Stimulated activated CD8-positive, alpha-beta memory T cell treated with anti-CD3 and anti-CD28 coated beads, Interleukin-4, amount 100 ng/mL, for 4 hours (primary cell): ENCODE measurements around the gene ZNF629.

Experiments
- DNase-seq, 2 donors: peaks; one replicate each; pipeline ENCODE4 v3.0.0-alpha.2; 2020; ENCODE audit warnings: low read depth in 2 of 2, low spot score in 1 of 2

The ZNF629 gene

GRCh38 chr16:30748634-30749445, 38.2 kb downstream of the ZNF629 start:
- no peak for DNase-seq

DNA sequence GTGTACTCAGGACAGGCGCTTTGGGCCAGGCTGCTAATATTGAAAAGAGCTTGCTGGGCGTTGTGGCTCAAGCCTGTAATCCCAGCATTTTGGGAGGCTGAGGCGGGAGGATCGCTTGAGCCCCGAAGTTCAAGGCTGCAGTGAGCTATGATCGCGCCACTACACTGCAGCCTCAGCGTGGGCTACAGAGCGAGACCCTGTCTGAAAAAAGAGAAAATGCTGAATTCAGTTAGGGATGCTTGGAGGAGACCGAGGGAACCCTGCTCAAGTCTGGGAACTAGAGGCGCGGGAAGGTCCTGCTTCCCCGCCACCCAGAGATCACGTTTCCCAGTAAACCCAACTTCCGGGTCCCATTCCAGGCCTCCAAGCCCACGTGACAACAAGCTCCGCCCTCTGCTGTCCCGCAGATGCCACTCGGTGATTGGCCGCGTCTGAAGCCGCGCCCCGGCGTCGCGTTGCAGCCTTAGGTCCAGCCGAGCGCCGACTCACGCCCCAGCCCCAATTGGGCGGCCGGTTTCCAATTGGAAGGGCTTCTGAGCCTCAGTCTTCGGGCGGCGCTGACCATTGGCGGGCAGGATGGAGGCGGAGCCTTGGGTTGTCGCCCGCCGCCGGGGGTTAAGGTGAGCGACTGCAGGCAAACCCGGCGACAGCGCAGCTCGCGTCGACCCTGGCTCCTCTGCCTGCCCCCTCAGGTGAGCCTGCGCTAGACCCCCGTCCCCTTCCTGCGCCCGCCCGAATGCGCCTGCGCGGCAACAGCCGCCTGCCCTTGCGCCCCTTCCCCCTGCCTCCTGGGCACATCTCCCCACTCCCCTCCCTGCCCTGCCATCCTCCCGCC, 39.0 kb downstream of the ZNF629 start, which contains the start of gene PHKG2:
Gene PHKG2 (plus strand): TSS at position 627 of the 835 bp plus-strand sequence. CDS start 396 bp downstream, outside the sequence.
- peak; percentile 76 to 88 for DNase-seq

DNA sequence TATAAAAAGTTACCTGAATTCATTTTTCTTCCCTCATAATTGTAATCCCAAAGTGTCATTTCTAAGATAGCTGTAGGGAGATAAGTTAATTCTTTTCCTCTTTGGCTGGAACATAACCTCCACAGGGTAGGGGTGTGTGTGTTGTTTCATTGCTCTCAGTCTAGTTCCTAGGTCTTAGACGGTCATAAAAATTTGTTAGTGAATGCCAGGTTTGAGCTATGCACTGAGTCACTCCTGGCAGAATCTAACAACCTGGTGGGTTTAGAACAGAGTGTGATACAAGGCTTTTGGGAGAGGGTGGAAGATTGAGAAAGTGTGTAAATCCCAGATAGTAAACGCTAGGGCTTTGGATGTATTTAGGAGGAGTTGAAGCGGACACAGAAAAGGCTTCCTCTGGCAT, 39.7 kb downstream of the ZNF629 start:
- no peak for DNase-seq

DNA sequence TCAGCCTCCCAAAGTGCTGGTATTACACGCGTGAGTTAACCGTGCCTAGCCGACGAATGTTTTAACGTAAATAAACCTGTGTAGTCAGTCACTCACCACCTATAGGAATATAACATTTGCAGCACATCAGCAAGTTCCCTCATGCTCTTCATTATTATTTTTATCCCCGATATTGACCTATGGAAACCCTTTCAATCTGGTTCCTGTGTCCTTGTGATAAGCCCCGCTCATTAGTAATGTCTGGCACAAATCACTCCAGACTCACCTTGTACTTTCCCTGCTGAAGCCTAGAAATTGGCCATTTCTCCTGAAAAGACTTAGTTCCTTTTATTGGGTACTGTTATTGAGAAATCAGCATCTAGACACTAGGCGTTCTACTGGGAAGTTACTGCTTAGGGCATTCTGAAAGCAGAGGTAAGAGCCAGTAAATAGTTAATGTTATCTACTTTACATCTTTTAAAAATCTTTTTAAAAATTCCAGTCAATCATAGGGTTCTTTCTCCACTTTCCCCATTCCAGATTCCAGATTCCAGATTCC, 40.3 kb downstream of the ZNF629 start:
- DNase-seq = no peak

GRCh38 chr16:30745082-30745481, 41.9 kb downstream of the ZNF629 start:
- DNase-seq = no peak

DNA sequence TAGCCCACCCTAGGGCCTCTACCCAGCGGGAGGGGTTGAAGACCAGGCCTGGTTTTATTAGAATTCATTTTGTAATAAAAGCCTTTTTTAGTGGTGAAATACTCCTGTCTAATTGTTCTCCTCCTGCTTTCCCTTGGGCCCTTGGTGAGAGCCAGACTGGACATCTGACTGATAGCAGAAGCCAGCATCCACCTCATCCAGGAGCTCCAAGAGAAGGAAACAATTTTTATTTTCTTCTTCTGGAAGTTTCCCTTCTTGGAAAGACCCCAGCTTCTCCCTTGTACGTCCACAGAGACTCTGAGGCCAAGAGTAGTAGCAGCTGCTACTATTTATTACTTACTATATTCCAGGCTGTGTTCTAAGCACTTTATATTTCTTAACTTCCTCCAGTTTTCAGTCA, 42.8 kb downstream of the ZNF629 start:
- DNase-seq = no peak

DNA sequence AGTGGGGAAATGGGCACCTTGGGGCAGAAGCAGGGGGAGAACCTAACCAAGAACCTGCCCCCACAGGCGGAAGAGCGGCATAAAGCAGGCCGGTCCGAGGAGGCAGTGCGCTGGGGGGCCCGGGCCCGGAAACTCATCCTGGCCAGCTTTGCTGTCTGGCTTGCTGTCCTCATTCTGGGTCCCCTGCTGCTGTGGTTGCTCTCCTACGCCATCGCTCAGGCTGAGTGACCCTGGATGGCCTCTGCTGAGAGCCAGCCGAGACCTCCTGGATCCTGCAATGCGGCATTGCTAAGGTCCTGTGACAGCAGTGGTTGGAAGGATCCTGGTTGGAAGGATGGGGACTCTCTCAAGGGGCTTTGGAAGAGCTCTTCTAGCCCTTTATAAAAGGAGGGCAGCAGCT, 43.3 kb downstream of the ZNF629 start:
- DNase-seq = no peak

- no peak for DNase-seq
Observed at GRCh38 chr16:30741461-30741914, 45.5 kb downstream of the ZNF629 start.

DNA sequence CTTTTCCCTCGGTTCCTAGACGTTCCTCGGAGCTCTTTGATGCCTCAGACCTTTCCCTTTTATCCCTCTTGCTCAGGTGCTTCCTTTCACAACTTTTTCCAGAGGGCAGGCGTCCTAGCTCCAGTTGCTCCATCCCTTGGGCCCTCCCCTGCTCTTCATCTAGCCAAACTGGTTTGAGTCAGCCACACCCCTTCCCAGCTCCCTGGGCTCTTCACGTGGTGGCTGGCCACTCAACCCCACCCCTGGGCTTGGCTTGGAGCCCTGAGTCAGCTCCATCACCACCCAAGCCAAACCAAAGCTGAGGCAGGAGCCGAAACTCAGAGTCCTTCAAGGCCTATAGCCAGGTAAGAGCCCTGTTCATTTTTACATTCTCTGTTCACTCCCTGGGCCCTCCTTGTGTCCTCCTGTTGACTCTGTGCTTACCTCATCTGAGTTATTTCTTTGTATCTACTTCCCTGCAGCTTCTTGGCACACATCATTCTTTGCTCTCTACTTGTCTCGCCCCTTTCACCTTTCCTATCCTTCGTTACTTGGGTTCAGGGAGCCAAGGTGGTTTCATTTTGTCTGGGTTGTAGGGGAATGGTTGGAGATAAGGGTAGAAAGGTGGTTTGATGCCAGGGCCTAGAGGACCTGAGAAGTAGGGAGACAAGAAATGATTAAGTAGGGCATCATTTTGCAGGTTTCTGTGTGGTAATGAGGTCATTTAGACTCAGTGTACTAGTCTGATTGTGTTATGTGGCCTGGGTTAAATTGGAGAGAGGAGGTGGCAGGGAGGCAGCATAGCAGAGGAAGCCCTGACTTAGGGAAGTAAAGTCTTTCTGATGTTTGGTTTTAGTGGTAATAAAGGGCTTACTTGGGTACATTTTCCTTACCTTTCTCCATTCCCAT, 46.4 kb downstream of the ZNF629 start:
- DNase-seq = no peak

DNA sequence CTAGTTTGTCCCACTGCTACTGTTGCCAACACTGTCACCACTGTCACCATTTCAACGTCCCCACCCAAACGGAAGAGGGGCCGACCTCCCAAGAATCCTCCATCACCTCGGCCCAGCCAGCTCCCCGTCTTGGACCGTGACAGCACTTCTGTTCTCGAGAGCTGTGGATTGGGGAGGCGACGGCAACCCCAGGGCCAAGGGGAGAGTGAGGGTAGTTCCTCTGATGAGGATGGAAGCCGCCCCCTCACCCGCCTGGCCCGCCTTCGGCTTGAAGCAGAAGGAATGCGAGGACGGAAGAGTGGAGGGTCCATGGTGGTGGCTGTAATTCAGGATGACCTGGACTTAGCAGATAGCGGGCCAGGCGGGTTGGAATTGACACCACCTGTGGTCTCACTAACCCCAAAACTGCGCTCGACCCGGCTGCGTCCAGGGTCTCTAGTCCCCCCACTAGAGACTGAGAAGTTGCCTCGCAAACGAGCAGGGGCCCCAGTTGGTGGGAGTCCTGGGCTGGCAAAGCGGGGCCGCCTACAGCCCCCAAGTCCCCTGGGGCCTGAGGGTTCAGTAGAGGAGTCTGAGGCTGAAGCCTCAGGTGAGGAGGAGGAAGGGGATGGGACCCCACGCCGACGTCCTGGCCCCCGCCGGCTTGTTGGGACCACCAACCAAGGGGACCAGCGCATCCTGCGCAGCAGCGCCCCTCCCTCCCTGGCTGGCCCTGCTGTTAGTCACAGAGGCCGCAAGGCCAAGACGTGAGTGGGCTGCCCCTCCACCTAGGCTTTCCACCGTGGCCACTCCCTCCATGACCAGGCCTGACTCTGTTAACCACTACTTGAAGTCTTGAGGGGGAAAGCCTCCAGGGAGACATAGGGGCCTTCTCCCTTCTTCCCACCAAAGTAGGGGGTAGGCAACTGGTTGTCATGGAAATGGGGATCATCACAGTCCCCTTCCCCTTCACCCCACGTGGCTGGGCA, 47.7 kb downstream of the ZNF629 start:
- no peak for DNase-seq

DNA sequence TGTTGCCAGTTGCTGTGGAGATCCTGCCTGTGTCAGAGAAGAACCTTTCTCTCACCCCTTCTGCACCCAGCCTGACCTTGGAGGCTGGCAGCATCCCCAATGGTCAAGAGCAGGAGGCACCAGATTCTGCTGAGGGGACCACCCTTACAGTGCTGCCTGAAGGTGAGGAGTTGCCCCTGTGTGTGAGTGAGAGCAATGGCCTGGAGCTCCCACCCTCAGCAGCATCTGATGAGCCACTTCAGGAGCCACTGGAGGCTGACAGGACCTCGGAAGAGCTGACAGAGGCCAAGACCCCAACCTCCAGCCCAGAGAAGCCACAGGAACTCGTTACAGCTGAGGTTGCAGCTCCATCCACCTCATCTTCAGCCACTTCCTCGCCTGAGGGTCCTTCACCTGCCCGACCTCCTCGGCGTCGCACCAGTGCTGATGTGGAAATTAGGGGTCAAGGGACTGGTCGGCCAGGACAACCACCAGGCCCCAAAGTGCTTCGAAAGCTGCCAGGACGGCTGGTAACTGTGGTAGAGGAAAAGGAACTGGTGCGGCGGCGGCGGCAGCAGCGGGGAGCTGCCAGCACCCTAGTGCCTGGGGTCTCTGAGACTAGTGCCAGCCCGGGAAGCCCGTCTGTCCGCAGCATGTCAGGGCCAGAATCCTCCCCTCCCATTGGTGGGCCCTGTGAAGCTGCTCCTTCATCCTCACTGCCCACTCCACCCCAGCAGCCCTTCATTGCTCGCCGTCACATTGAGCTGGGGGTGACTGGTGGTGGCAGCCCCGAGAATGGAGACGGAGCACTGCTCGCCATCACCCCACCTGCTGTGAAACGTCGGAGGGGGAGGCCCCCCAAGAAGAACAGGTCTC, 49.0 kb downstream of the ZNF629 start:
- no peak for DNase-seq

GRCh38 chr16:30736995-30737793, 49.8 kb downstream of the ZNF629 start:
- no peak for DNase-seq

DNA sequence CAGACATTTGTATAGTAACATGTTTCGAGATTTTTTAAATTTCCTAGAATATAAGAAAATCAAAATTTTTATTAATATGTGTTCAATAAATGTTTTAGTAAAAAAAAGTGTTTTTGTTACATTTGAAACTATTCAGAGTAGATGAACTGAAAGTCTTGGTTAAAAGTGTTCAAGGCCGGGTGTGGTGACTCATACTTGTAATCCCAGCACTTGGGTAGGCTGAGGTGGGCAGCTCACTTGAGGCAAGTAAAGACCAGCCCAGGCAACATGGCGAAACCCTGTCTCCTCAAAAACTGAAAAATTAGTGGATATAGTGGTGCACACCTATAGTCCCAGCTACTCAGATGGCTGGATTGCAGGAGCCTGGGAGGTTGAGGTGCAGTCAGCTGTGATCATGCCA, 55.6 kb downstream of the ZNF629 start:
- DNase-seq = no peak

DNA sequence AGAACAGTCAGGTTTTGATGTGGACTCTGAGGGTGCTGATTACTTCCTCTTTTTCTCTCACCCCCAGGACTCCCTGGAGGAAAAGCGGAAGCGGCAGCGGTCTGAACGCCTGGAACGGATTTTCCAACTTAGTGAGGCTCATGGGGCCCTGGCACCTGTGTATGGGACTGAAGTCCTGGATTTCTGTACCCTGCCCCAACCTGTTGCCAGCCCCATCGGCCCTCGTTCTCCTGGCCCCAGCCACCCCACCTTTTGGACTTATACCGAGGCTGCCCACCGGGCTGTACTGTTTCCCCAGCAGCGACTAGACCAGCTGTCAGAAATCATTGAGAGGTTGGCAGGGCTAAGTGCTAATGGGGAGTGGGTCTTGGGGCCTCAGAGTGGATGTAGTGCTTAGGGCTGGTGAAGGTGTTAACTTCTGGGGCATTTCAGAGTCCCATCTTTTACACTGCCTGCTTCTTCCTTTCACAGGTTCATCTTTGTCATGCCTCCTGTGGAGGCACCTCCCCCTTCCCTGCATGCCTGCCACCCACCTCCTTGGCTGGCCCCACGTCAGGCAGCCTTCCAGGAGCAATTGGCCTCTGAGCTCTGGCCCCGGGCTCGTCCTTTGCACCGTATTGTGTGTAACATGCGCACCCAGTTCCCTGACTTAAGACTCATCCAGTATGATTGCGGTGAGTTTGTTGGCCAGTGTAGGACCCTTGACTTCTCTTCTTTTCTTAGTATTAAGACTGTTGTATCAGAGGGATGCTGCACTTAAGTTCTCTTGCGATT, 57.9 kb downstream of the ZNF629 start:
- DNase-seq = no peak
